Transverse colon (tissue), 4 donors: Measurements from ENCODE around the gene CRACDL. TPM values are rescaled to one million over a fixed set of nuclear protein-coding genes. Genes with fewer than 3 reads are reported as not detected.

Source experiments
- DNase-seq: peaks from one replicate; pipeline ENCODE4 v3.0.0-alpha.2; 2019
- H3K27ac ChIP-seq, 4 donors: fragments of 200-600 bp; sonication (generic); 2 replicates each; pipeline ENCODE4 v1.5.1; 2016 to 2018; ENCODE audit warnings: inconsistent platforms in 4 of 4
- H3K27me3 ChIP-seq: fragments of 200-600 bp; sonication (generic); 2 replicates; pipeline ENCODE4 v1.5.1; 2017; ENCODE audit warnings: inconsistent platforms
- H3K36me3 ChIP-seq, 4 donors: fragments of 200-600 bp; sonication (generic); 2 replicates each; pipeline ENCODE4 v1.5.1; 2017 to 2019; ENCODE audit warnings: inconsistent platforms in 4 of 4
- H3K4me1 ChIP-seq, 4 donors: fragments of 200-600 bp; sonication (generic); 2 replicates each; pipeline ENCODE4 v1.5.1; 2017 to 2020; ENCODE audit warnings: inconsistent platforms in 4 of 4
- H3K4me3 ChIP-seq, 4 donors: fragments of 200-600 bp; sonication (generic); 1 replicate in 1 of 4; 2 replicates in 3 of 4; pipeline versions ENCODE4 v1.5.1 to v1.6.1; 2017 to 2019; ENCODE audit warnings: inconsistent platforms in 4 of 4
- H3K9me3 ChIP-seq, 2 donors: fragments of 200-600 bp; sonication (generic); 2 replicates each; pipeline ENCODE4 v1.5.1; 2017 to 2019; ENCODE audit warnings: inconsistent platforms in 2 of 2
- EP300 ChIP-seq: sonication (generic); formaldehyde crosslinking; IDR thresholded peaks from one replicate; pipeline ENCODE4 v1.6.1; 2017; ENCODE audit warnings: antibody characterized with exemption, low read depth
- POLR2A ChIP-seq: fragments of 450-650 bp; IDR thresholded peaks from one replicate; pipeline ENCODE4 v1.6.1; 2016; ENCODE audit warnings: antibody characterized with exemption, mild to moderate bottlenecking, moderate library complexity
- POLR2AphosphoS5 ChIP-seq, 3 donors: sonication (generic); formaldehyde crosslinking; IDR thresholded peaks; one replicate each; pipeline ENCODE4 v1.6.1; 2016; ENCODE audit warnings: antibody characterized with exemption in 3 of 3
- WGBS, 2 donors: methylation state at CpG; one replicate each; pipeline ENCODE4 v1.1.5; 2018; ENCODE audit warnings: low coverage in 1 of 2; 5-methylcytosine and 5-hydroxymethylcytosine counted together
- in situ Hi-C, 4 donors: fragments of 200-750 bp; cut with MboI; loops; one replicate each; pipeline versions ENCODE4 v1.15.0 to v1.15.1; 2017; ENCODE audit warnings: low sequenced_read_pairs in 3 of 4, low pct_ligation_motif_present in 1 of 4, low pct_unique_long_range_greater_than_20kb in 1 of 4
- intact Hi-C: fragments of 100-400 bp; cut with DNase I; formaldehyde crosslinking; loops from one replicate; pipeline ENCODE4 v1.15.1; 2023; ENCODE audit warnings: low total_unique reads
- total RNA-seq, 4 donors: library from RNA; depleted of rRNA; stranded (reverse); fragments of >200 nt; gene quantifications; one replicate each; pipeline ENCODE4 v1.1.0, GENCODE V29; 2016
- TF ChIP-seq, protein P1 (sequence below), 5 experiments: fragments of 200-600 bp in 3 of 5; fragments of 450-650 bp in 2 of 5; sonication (generic) in 3 of 5; IDR thresholded peaks; 1 replicate in 2 of 5; 2 replicates in 3 of 5; pipeline ENCODE4 v1.5.1; 2016 to 2017; ENCODE audit warnings: antibody characterized with exemption in 5 of 5, inconsistent platforms in 3 of 5, mild to moderate bottlenecking in 2 of 5, moderate library complexity in 1 of 5

CRACDL gene
- total RNA-seq, 4 donors from 2014 or later, result 15.1 to 21.3 (median 16.9) TPM

GRCh38 chr2:98825020-98825350 is 111.0 kb downstream of the CRACDL start:
- TF ChIP-seq, protein P1, sequence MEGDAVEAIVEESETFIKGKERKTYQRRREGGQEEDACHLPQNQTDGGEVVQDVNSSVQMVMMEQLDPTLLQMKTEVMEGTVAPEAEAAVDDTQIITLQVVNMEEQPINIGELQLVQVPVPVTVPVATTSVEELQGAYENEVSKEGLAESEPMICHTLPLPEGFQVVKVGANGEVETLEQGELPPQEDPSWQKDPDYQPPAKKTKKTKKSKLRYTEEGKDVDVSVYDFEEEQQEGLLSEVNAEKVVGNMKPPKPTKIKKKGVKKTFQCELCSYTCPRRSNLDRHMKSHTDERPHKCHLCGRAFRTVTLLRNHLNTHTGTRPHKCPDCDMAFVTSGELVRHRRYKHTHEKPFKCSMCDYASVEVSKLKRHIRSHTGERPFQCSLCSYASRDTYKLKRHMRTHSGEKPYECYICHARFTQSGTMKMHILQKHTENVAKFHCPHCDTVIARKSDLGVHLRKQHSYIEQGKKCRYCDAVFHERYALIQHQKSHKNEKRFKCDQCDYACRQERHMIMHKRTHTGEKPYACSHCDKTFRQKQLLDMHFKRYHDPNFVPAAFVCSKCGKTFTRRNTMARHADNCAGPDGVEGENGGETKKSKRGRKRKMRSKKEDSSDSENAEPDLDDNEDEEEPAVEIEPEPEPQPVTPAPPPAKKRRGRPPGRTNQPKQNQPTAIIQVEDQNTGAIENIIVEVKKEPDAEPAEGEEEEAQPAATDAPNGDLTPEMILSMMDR (IDR thresholded peaks at IDR 0.05), result no peak
- TF ChIP-seq POLR2AphosphoS5 (IDR thresholded peaks at IDR 0.05) (no peak), POLR2A (no peak), EP300 (no peak)
- intact Hi-C loops, result no loop called here
- peak overlapping the region in 1 of 4 donors; percentile 26 for H3K27ac ChIP-seq
- in situ Hi-C loops, result loop anchor here (25.0 kb wide), 1 partner anchor 413 kb away; no protein-coding TSS in a partner anchor
- H3K27me3 ChIP-seq, result peaks cover 12% of the 10 kb centered on the region
- H3K4me3 ChIP-seq, result no peak overlapping the region
- H3K9me3 ChIP-seq, result no peaks in the 10 kb centered on the region
- H3K36me3 ChIP-seq, result no peaks in the 10 kb centered on the region
- peaks cover 0 to 6% (median 0%) of the 10 kb centered on the region in 4 donors for H3K4me1 ChIP-seq
- WGBS, 2 donors, result 93 to 100% methylated on average over 3 of the region's 3 CpGs
- DNase-seq, result no peak

GRCh38 chr2:98824256-98825019 is 111.6 kb downstream of the CRACDL start:
- Histone ChIP-seq H3K9me3 (no peaks in the 10 kb centered on the region), H3K4me1 (peaks cover 0 to 6% (median 0%) of the 10 kb centered on the region in 4 donors), H3K36me3 (no peaks in the 10 kb centered on the region), H3K27ac (peak overlapping the region; percentile 10 to 55 (median 33)), H3K27me3 (peaks cover 12% of the 10 kb centered on the region), H3K4me3 (no peak overlapping the region)
- intact Hi-C loops, result no loop called here
- TF ChIP-seq POLR2AphosphoS5 (IDR thresholded peaks at IDR 0.05), result no peak
- TF ChIP-seq POLR2A, result no peak
- TF ChIP-seq, protein P1 (IDR thresholded peaks at IDR 0.05), result no peak
- TF ChIP-seq EP300, result no peak
- in situ Hi-C loops, result loop anchor here (25.0 kb wide), 1 partner anchor 412 kb away; no protein-coding TSS in a partner anchor
- DNase-seq, result no peak
- 53 to 76% methylated on average over 2 of the region's 2 CpGs for WGBS, 2 donors

DNA sequence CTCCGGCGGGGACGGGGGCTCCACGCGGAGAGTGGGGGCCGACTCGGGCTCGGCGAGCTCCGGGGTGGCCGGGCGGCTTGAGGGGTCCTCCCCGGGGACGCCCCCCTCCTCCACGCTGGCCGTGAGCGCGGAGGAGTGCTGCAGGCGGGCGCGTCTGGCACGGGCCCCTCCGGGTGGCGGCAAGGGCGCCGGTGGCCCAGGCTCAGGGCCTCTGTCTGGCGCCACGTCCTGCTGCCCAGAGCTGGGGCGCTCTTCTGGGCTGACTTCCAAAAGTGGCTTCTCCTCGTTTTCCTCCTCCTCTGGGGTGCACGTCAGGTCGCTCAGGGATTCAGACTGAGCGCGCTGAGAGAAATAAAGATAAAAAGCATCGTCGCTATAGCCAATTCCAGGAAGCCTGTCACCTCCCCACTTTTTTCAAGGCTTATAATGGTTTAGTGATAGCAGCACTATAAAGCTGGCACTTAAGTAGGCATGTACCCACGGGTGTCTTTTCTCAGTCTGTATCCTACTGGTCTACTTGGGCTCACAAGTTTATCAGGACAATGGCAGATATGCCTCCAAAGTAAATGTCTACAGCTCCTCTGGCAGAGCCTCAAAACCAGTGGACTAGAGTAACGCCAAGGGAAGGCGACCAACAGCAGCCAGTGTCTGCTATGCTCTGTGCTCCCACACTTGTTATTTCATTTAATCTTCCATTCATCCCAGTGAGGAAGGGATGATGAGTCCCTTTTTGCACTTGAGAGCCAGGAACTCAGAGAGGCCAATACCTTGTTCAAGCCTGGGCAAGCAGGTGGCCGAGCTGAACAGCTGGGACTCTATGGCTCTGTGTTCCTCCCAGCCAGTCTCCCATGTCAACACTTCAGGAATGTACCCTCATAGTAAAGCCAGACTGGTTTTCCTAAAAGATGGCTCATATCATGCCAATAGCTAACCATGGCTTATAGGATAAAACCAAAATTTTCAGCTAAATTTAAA is 112.5 kb downstream of the CRACDL start:
- TF ChIP-seq POLR2A, result no peak
- TF ChIP-seq POLR2AphosphoS5 (IDR thresholded peaks at IDR 0.05), result no peak
- TF ChIP-seq, protein P1 (IDR thresholded peaks at IDR 0.05), result no peak
- TF ChIP-seq EP300, result no peak
- Histone ChIP-seq H3K27ac (peak overlapping the region; percentile 37 to 71 (median 52)), H3K36me3 (no peaks in the 10 kb centered on the region), H3K27me3 (peaks cover 12% of the 10 kb centered on the region), H3K4me1 (peaks cover 0 to 6% (median 0%) of the 10 kb centered on the region in 4 donors), H3K9me3 (no peaks in the 10 kb centered on the region), H3K4me3 (peak overlapping the region; percentile 6 to 42 (median 34))
- intact Hi-C loops, result no loop called here
- WGBS, 2 donors, result 79% methylated on average over 33 of the region's 40 CpGs; no CpG with 5 or more reads in 1 of the 2 donors
- DNase-seq, result no peak
- in situ Hi-C loops, result no loop called here
